Ishikawa (cell line): ENCODE results near the gene TMEM131.

Experiments used
- CEBPB ChIP-seq: IDR thresholded peaks from 2 replicates; pipeline ENCODE4 v1.6.1; 2012
- CREB1 ChIP-seq: IDR thresholded peaks from 2 replicates; pipeline ENCODE4 v1.6.1; 2012; ENCODE audit warnings: low read depth
- EGR1 ChIP-seq: IDR thresholded peaks from 2 replicates; pipeline ENCODE4 v1.6.1; 2012
- EP300 ChIP-seq: IDR thresholded peaks from 2 replicates; pipeline ENCODE4 v1.6.1; 2012; ENCODE audit warnings: borderline replicate concordance
- FOXM1 ChIP-seq: IDR thresholded peaks from 2 replicates; pipeline ENCODE4 v1.6.1; 2012; ENCODE audit warnings: low read depth, borderline replicate concordance
- NFIC ChIP-seq: IDR thresholded peaks from 2 replicates; pipeline ENCODE4 v1.6.1; 2012
- RAD21 ChIP-seq: IDR thresholded peaks from 2 replicates; pipeline ENCODE4 v1.6.1; 2012; ENCODE audit warnings: low read depth
- REST ChIP-seq: IDR thresholded peaks from 2 replicates; pipeline ENCODE4 v1.6.1; 2012; ENCODE audit warnings: low read depth, mild to moderate bottlenecking
- TAF1 ChIP-seq: IDR thresholded peaks from 2 replicates; pipeline ENCODE4 v1.6.1; 2012; ENCODE audit warnings: low read depth, mild to moderate bottlenecking
- TCF12 ChIP-seq: IDR thresholded peaks from 2 replicates; pipeline ENCODE4 v1.6.1; 2012; ENCODE audit warnings: low read depth
- TEAD4 ChIP-seq: IDR thresholded peaks from 2 replicates; pipeline ENCODE4 v1.6.1; 2012
- USF1 ChIP-seq: IDR thresholded peaks from 2 replicates; pipeline ENCODE4 v1.6.1; 2012
- YY1 ChIP-seq: IDR thresholded peaks from 2 replicates; pipeline ENCODE4 v1.6.1; 2012; ENCODE audit warnings: low read depth
- ZBTB7A ChIP-seq: IDR thresholded peaks from 2 replicates; pipeline ENCODE4 v1.6.1; 2012; ENCODE audit warnings: low read depth
- TF ChIP-seq, protein P1 (sequence below): IDR thresholded peaks from 2 replicates; pipeline ENCODE4 v1.6.1; 2012

TMEM131 gene

DNA sequence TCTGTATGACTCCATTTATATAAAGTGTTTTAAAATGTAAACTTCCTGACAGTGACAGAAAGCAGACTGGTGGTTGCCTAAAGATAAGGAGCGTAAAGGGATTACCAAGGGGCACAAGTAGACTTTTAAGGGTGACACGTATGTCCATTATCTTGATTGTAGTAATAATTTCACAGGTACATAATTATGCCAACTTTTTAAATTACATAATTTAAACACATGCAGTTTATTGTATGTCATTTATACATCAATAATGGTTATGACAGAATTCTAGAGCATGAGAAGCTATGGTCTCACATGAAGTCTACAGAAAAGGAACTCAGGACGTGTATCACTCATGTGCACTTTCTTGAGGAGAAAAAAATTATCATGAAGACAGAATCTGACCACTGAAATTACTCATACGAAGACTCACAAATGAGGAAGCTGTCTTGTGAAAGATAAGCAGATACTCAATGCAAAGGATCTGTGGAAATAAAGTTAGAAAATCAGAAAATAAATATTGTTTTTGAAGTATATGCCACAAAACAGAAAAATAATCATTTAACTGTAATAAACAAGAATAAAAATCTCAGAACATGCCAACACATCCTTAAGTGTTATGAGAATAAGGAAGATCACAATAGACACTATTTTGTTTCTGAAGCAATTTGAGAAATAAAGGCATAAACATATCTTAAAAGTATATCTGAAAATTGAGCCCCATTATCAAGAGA is 84.4 kb downstream of the TMEM131 start:
- TF ChIP-seq EP300: no peak
- no peak for TF ChIP-seq FOXM1
- TF ChIP-seq EGR1: no peak
- no peak for TF ChIP-seq TAF1

GRCh38 chr2:97910403-97911205 is 85.1 kb downstream of the TMEM131 start:
- TF ChIP-seq EP300 (no peak), REST (no peak), USF1 (no peak), TCF12 (no peak), TAF1 (no peak), EGR1 (no peak), FOXM1 (no peak), RAD21 (no peak), CREB1 (no peak), NFIC (no peak), ZBTB7A (no peak), CEBPB (no peak), YY1 (no peak), TEAD4 (no peak)
- TF ChIP-seq, protein P1, sequence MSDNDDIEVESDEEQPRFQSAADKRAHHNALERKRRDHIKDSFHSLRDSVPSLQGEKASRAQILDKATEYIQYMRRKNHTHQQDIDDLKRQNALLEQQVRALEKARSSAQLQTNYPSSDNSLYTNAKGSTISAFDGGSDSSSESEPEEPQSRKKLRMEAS: no peak

GRCh38 chr2:97908208-97908676 is 87.5 kb downstream of the TMEM131 start:
- TF ChIP-seq TEAD4 (no peak), YY1 (no peak), CEBPB (no peak), EGR1 (no peak), TCF12 (no peak), RAD21 (no peak), FOXM1 (no peak), EP300 (no peak), CREB1 (no peak), ZBTB7A (no peak), TAF1 (no peak), REST (no peak), USF1 (no peak)
- TF ChIP-seq, protein P1: no peak

DNA sequence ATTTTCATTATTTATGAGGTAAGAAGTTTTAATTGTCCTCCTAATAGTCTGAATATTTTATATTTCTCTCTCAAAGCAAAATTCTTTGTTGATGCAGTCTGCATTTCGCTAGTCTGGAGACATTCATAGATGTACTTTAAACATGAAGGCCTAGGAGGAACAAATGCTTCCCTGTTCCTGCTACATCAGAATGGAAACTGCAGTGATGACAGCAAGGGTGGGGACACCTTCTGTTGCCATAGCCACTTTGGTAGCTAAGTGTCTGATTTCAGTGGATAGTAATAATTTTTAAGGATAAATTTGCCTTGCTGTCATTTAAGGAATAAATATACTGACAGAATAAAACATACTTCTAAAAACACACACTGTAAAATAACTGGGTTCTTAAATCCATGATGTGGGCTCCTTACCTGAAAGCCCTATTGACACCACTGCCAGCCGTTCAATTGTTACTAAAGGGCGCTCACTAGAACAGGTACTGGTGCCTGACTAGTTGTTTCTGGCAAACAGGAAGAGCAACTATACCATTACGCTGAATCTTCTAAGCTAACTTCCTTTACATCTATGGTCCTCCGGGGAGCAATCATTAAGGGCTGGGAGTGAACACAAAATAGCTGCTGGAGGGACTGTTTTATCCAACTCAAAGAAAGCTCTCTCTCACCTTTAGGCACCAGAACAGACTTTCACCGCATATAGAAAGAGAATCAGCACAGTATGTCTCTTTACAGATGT is 88.2 kb downstream of the TMEM131 start:
- TF ChIP-seq TCF12 (no peak), USF1 (no peak), CREB1 (no peak), TAF1 (no peak), RAD21 (no peak), CEBPB (no peak), NFIC (no peak), TEAD4 (no peak), ZBTB7A (no peak), FOXM1 (no peak)
- TF ChIP-seq, protein P1: no peak
